AG04449 (cell line): Measurements from ENCODE around the gene SLC6A14.

ENCODE experiments used
- CTCF ChIA-PET: fragments of 350-600 bp; formaldehyde crosslinking; extraction: SDS; loops from one replicate; lab custom pipeline; 2021; ENCODE audit warnings: antibody characterized with exemption; lab: Yijun Ruan, JAX
- POLR2A ChIA-PET: fragments of 400-600, 350-600 bp; formaldehyde crosslinking; extraction: SDS; loops from one replicate; lab custom pipeline; 2020; ENCODE audit warnings: antibody characterized with exemption, inconsistent platforms; lab: Yijun Ruan, JAX
- DNase-seq: peaks from one replicate; pipeline ENCODE4 v3.0.0-alpha.2; 2010; ENCODE audit warnings: low read depth, low spot score
- H3K4me3 ChIP-seq: 2 replicates; pipeline ENCODE4 v1.5.1; 2011; ENCODE audit warnings: low read depth, mild to moderate bottlenecking, control low read depth, low read length
- TF ChIP-seq, protein P1 (sequence below): IDR thresholded peaks from one replicate; pipeline ENCODE4 v1.5.1; 2011; ENCODE audit warnings: mild to moderate bottlenecking, moderate library complexity, low read length, control low read depth, inconsistent platforms; ENCODE audit not compliant: insufficient read depth; ENCODE audit errors: missing control alignments

SLC6A14 gene

DNA sequence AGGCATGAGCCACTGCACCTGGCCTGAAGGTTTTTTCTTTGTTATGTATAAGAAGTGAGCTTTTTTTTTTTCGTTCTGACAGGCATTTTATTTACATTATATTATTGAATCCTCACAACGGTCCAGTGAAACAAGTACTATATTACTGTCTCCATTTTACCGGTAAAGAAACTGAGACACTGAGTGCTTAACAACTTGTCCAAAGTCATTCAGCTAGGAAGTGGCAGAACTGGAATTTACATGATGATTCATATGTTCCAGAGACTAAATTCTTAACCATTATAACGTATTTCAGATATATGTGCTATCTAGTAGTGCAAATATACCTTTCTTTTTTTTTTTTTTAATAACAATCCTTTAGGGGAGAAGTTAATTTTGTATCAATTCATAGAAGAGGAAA is 18.4 kb upstream of the SLC6A14 start:
- ChIA-PET POLR2A (no interaction called here), CTCF (no interaction called here)
- DNase-seq, result no peak
- no peak overlapping the region for H3K4me3 ChIP-seq
- TF ChIP-seq, protein P1, sequence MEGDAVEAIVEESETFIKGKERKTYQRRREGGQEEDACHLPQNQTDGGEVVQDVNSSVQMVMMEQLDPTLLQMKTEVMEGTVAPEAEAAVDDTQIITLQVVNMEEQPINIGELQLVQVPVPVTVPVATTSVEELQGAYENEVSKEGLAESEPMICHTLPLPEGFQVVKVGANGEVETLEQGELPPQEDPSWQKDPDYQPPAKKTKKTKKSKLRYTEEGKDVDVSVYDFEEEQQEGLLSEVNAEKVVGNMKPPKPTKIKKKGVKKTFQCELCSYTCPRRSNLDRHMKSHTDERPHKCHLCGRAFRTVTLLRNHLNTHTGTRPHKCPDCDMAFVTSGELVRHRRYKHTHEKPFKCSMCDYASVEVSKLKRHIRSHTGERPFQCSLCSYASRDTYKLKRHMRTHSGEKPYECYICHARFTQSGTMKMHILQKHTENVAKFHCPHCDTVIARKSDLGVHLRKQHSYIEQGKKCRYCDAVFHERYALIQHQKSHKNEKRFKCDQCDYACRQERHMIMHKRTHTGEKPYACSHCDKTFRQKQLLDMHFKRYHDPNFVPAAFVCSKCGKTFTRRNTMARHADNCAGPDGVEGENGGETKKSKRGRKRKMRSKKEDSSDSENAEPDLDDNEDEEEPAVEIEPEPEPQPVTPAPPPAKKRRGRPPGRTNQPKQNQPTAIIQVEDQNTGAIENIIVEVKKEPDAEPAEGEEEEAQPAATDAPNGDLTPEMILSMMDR, result no peak

DNA sequence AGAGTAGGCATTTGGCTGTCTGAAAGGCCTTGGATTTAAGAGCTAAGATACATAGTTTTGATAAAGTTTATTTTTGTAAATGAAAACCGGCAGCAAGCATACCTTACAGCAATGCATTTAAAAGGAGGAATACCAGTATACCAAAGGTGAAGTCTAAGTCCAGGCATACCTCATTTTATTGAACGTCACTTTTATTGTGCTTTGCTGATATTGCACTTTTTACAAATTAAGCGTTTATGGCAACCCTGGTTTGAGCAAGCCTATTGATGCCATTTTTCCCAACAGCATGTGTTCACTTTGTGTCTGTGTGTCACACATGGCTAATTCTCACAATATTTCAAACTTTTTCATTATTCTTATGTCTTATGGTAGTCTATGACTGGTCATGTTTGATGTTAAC is 8.4 kb upstream of the SLC6A14 start:
- TF ChIP-seq, protein P1, result no peak
- DNase-seq, result no peak
- no peak overlapping the region for H3K4me3 ChIP-seq
- ChIA-PET POLR2A (no interaction called here), CTCF (no interaction called here)

DNA sequence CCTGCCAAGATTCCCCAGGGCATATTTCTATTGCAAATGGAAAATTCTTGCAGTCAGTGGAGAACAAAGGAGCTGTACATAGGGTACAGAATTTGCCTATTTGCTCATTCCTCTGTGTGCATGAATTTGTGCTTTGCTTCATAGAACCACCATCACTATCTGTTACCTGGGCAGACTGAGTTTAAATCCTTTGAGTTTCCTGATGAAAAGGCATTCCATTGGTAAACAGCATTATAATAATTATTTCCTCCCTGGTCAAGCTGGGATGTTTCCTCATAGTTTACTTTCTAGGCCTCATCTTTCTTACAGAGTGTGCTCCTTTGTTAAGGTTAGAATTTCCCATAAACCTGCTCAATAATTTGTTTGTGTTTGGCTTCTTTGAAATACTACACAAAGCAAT is 809 bp upstream of the SLC6A14 start:
- CTCF ChIA-PET, result no interaction called here
- H3K4me3 ChIP-seq, result no peak overlapping the region
- no peak for DNase-seq
- POLR2A ChIA-PET, result no interaction called here
- TF ChIP-seq, protein P1, result no peak

DNA sequence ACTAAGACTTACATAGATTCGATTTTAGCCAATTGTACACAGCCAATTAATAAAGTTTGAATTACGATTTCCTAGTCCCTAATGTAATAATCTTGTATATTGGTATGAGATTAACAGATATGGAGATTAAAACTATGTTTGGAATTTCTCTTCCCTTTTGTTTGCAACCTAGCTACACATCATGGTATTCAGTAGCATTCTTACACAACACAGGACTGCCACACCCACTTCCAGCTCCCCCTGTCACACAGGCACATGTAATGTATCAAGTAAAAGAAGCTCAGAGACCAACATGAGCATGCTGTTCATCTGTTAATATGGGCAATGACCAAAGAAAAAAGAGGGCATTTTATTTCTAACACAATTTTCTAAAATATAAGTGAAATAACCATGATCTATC is 12.8 kb downstream of the SLC6A14 start:
- ChIA-PET CTCF (no interaction called here), POLR2A (no interaction called here)
- DNase-seq, result no peak
- H3K4me3 ChIP-seq, result no peak overlapping the region
- TF ChIP-seq, protein P1, result no peak

DNA sequence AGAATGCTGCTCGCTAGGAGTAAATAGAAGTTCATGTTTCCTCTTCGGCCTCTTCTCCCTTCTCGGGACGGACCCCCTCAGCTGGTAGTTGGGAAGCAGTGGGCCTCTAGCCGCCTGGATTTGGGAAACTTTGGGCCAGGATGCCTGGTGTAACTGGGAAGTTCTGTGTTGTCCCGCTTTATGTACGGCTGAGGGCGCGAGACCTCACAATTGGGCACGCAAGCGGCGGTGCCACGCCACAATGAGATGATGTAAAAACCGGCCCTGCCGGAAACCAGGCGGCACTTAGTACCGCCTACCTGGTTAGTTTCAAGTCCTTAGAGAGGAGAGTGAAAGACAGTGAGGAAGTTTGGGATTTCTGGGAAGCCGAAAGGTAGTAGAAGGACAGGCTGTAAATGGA is 26.4 kb downstream of the SLC6A14 start, which contains the start of gene CT83:
CT83 (minus strand) TSS at position 155 of the 400 bp plus-strand sequence; CDS start at position 35, 120 bp downstream.
- POLR2A ChIA-PET, result no interaction called here
- CTCF ChIA-PET, result no interaction called here
- no peak within 1 kb of the TSS for H3K4me3 ChIP-seq
- TF ChIP-seq, protein P1, result no peak
- no peak for DNase-seq

DNA sequence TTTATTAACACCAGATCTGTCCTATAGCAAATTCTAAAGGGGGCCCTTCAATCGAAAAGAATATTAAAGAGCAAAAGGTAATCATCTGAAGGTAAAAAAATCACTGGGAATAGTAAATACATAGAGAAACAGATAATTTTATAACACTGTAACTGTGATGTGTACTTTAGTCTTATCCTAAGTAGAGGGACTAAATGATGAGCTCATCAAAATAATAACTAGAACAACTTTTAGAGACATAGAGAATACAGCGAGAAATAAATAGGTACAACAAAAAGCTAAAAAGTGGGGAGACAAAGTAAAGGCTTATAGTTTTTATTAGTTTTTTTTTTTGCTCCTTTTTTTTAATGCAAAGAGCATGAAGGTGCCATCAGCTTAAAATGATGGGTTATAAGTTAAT is 43.7 kb downstream of the SLC6A14 start:
- no peak for DNase-seq
- TF ChIP-seq, protein P1, result no peak
- ChIA-PET POLR2A (no interaction called here), CTCF (no interaction called here)
- no peak overlapping the region for H3K4me3 ChIP-seq

DNA sequence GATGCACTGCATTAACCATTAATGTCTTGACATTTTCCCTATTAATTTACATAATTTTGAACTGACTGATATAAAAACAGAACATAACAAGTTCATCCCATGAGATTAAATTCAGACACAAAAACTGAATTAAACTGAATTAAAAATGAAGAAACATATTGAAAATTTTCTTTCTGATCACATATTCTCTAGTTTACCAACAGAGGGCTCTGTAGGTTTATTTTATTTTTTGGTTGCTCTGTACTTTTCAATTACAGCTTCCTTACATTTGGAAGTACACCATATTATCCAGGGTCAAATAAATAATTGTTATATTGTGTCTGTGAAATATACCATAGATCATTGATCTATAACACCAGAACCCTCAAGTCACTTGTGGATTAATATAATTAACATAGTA is 53.7 kb downstream of the SLC6A14 start:
- no peak overlapping the region for H3K4me3 ChIP-seq
- POLR2A ChIA-PET, result no interaction called here
- TF ChIP-seq, protein P1, result no peak
- CTCF ChIA-PET, result no interaction called here
- DNase-seq, result no peak
